ENCODE data around the gene NUP54.

DNA sequence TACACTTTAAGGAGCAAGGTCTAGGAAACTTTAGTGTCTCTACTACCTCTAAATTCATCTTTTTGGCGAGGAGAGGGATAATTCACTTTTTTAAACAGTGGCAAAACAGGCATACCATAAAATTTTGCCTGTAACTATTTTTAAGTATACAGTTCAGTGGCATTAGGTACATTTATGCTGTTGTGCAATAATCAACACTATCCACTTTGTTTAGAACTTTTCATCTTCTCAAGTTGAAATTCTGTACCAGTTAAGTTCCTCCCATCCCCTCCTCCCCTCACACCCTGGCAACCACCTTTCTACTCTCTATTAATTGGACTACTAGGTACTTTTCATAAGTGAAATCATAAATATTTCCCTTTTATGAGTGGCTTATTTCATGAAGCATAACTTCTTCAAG is 31.4 kb downstream of the NUP54 start:
- TF ChIP-seq, protein P1, sequence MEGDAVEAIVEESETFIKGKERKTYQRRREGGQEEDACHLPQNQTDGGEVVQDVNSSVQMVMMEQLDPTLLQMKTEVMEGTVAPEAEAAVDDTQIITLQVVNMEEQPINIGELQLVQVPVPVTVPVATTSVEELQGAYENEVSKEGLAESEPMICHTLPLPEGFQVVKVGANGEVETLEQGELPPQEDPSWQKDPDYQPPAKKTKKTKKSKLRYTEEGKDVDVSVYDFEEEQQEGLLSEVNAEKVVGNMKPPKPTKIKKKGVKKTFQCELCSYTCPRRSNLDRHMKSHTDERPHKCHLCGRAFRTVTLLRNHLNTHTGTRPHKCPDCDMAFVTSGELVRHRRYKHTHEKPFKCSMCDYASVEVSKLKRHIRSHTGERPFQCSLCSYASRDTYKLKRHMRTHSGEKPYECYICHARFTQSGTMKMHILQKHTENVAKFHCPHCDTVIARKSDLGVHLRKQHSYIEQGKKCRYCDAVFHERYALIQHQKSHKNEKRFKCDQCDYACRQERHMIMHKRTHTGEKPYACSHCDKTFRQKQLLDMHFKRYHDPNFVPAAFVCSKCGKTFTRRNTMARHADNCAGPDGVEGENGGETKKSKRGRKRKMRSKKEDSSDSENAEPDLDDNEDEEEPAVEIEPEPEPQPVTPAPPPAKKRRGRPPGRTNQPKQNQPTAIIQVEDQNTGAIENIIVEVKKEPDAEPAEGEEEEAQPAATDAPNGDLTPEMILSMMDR (IDR thresholded peaks at IDR 0.05; ENCODE audit: low read length), result no peak
- no peak for TF ChIP-seq EZH2 (optimal IDR thresholded peaks at IDR 0.05; ENCODE audit: low read depth, low read length)
